Erythroblast (primary cell): ENCODE results near the gene CHN1.

Experiments
- GATA1 ChIP-seq: IDR thresholded peaks from 2 replicates; pipeline ENCODE4 v1.6.1; 2011; ENCODE audit warnings: low read depth, mild to moderate bottlenecking, control low read depth, low read length, moderate library complexity
- POLR2A ChIP-seq: IDR thresholded peaks from 2 replicates; pipeline ENCODE4 v1.6.1; 2011; ENCODE audit warnings: mild to moderate bottlenecking, low read length

- no peak for TF ChIP-seq POLR2A
- no peak for TF ChIP-seq GATA1
Observed at GRCh38 chr2:174963437-174964400, 41.5 kb downstream of the CHN1 start.
